ENCODE measurements around the gene PLK4. TPM values are rescaled to one million over a fixed set of nuclear protein-coding genes. Genes with fewer than 3 reads are reported as not detected.

PLK4 gene
- polyA plus RNA-seq, 3 donors: 0.34 to 0.65 (median 0.38) TPM

- H3K4me1 ChIP-seq (ENCODE audit: control insufficient read depth in 1 of 2, insufficient read depth in 2 of 2, low read length in 2 of 2): no peaks in the 10 kb centered on the region
- H3K79me2 ChIP-seq (ENCODE audit: insufficient read depth, low read length): no peaks in the 10 kb centered on the region
- H3K9me3 ChIP-seq (replicated peaks in 1 of 2; ENCODE audit: control insufficient read depth in 1 of 2, insufficient read depth in 1 of 2, low read length in 2 of 2): peaks cover 10 to 13% of the 10 kb centered on the region in 2 donors
- no peaks in the 10 kb centered on the region for H3K36me3 ChIP-seq (replicated peaks in 1 of 2; ENCODE audit: control insufficient read depth in 1 of 2, insufficient read depth in 2 of 2, low read length in 2 of 2)
- Mint-ChIP-seq H3K9me3 (peaks cover 8 to 34% (median 27%) of the 10 kb centered on the region in 7 donors), H3K4me1 (no peaks in the 10 kb centered on the region), H3K27ac (peak overlapping the region in 1 of 7 donors; percentile 27), H3K27me3 (ENCODE audit: low read depth in 3 of 3) (peaks cover 0 to 2% (median 0%) of the 10 kb centered on the region in 3 donors), H3K36me3 (peaks cover 8 to 12% of the 10 kb centered on the region in 2 donors), H3K4me3 (no peak overlapping the region)
- no peak overlapping the region for H3K27ac ChIP-seq (ENCODE audit: low read depth in 1 of 2, low read length in 2 of 2)
- TF ChIP-seq CTCF (IDR thresholded peaks at IDR 0.05): no peak
- no peak overlapping the region for H2AFZ ChIP-seq (ENCODE audit: insufficient read depth, low read depth, low read length, poor library complexity, severe bottlenecking)
- 97% methylated on average over 11 of the region's 12 CpGs for WGBS (ENCODE audit: insufficient coverage)
- H3K4me3 ChIP-seq (replicated peaks in 1 of 3; ENCODE audit: low read depth in 2 of 3, low read length in 3 of 3): no peak overlapping the region
- intact Hi-C loops (cut with micrococcal nuclease): no loop called here
- DNase-seq: no peak
- H3K9ac ChIP-seq (ENCODE audit: insufficient read depth, low read length, poor library complexity, severe bottlenecking): no peak overlapping the region
- no peak overlapping the region for H3K4me2 ChIP-seq (replicated peaks; ENCODE audit: extremely low read depth, low read length, poor library complexity, severe bottlenecking)
- no peaks in the 10 kb centered on the region for H4K20me1 ChIP-seq (ENCODE audit: insufficient read depth, low read length)
- no peaks in the 10 kb centered on the region for H3K27me3 ChIP-seq (ENCODE audit: control insufficient read depth in 2 of 2, insufficient read depth in 2 of 2, low read length in 2 of 2)
These were observed 36.7 kb upstream of the PLK4 start for GRCh38 chr4:127843704-127844600.

- WGBS (ENCODE audit: insufficient coverage): 100% methylated on average over 2 of the region's 5 CpGs
- Mint-ChIP-seq H3K27me3 (ENCODE audit: low read depth in 3 of 3) (peaks cover 0 to 2% (median 0%) of the 10 kb centered on the region in 3 donors), H3K4me3 (no peak overlapping the region), H3K36me3 (peaks cover 8 to 12% of the 10 kb centered on the region in 2 donors), H3K4me1 (no peaks in the 10 kb centered on the region), H3K9me3 (peaks cover 8 to 39% (median 31%) of the 10 kb centered on the region in 7 donors), H3K27ac (peak overlapping the region in 1 of 7 donors; percentile 46)
- Histone ChIP-seq H3K4me2 (replicated peaks; ENCODE audit: extremely low read depth, low read length, poor library complexity, severe bottlenecking) (no peak overlapping the region), H4K20me1 (ENCODE audit: insufficient read depth, low read length) (no peaks in the 10 kb centered on the region), H3K36me3 (replicated peaks in 1 of 2; ENCODE audit: control insufficient read depth in 1 of 2, insufficient read depth in 2 of 2, low read length in 2 of 2) (no peaks in the 10 kb centered on the region), H3K79me2 (ENCODE audit: insufficient read depth, low read length) (no peaks in the 10 kb centered on the region), H3K27ac (ENCODE audit: low read depth in 1 of 2, low read length in 2 of 2) (no peak overlapping the region), H3K9me3 (replicated peaks in 1 of 2; ENCODE audit: control insufficient read depth in 1 of 2, insufficient read depth in 1 of 2, low read length in 2 of 2) (peaks cover 15 to 19% of the 10 kb centered on the region in 2 donors), H3K4me3 (replicated peaks in 1 of 3; ENCODE audit: low read depth in 2 of 3, low read length in 3 of 3) (no peak overlapping the region), H2AFZ (ENCODE audit: insufficient read depth, low read depth, low read length, poor library complexity, severe bottlenecking) (no peak overlapping the region), H3K4me1 (ENCODE audit: control insufficient read depth in 1 of 2, insufficient read depth in 2 of 2, low read length in 2 of 2) (no peaks in the 10 kb centered on the region), H3K9ac (ENCODE audit: insufficient read depth, low read length, poor library complexity, severe bottlenecking) (no peak overlapping the region), H3K27me3 (ENCODE audit: control insufficient read depth in 2 of 2, insufficient read depth in 2 of 2, low read length in 2 of 2) (no peaks in the 10 kb centered on the region)
- intact Hi-C loops (cut with micrococcal nuclease): no loop called here
- no peak for TF ChIP-seq CTCF (IDR thresholded peaks at IDR 0.05)
- DNase-seq: no peak
These were observed 36.0 kb upstream of the PLK4 start for GRCh38 chr4:127844601-127845116.

Measured in CD14-positive monocyte (primary cell).